Fibroblast of lung (primary cell): Measurements from ENCODE around the gene CTBP2. TPM values are rescaled to one million over a fixed set of nuclear protein-coding genes. Genes with fewer than 3 reads are reported as not detected.

Experiments
- DNase-seq, 2 donors: peaks; one replicate each; pipeline versions ENCODE4 v3.0.0 to v3.0.0-alpha.2; 2010; ENCODE audit warnings: low read depth in 2 of 2
- H2AFZ ChIP-seq: 2 replicates; pipeline ENCODE4 v1.5.1; 2012; ENCODE audit warnings: low read length, control low read depth, inconsistent platforms
- H3K27ac ChIP-seq: 2 replicates; pipeline ENCODE4 v1.5.1; 2011; ENCODE audit warnings: low read length, control low read depth; ENCODE audit not compliant: insufficient read depth
- H3K27me3 ChIP-seq: 2 replicates; pipeline ENCODE4 v1.5.1; 2011; ENCODE audit warnings: mild to moderate bottlenecking, low read length; ENCODE audit not compliant: control insufficient read depth, insufficient read depth
- H3K36me3 ChIP-seq: 2 replicates; pipeline ENCODE4 v1.5.1; 2011; ENCODE audit warnings: low read length; ENCODE audit not compliant: control insufficient read depth, insufficient read depth
- H3K4me1 ChIP-seq: 2 replicates; pipeline ENCODE4 v1.5.1; 2011; ENCODE audit warnings: low read length; ENCODE audit not compliant: control insufficient read depth, insufficient read depth; ENCODE audit errors: extremely low read depth
- H3K4me2 ChIP-seq: 2 replicates; pipeline ENCODE4 v1.5.1; 2011; ENCODE audit warnings: low read length, control low read depth; ENCODE audit not compliant: insufficient read depth; ENCODE audit errors: extremely low read depth
- H3K4me3 ChIP-seq, 4 experiments: fragments of 200-600 bp in 1 of 4; sonication (generic) in 1 of 4; replicated peaks in 1 of 4; 2 replicates each; pipeline ENCODE4 v1.5.1; 2011 to 2016; ENCODE audit warnings: low read length in 4 of 4, low read depth in 3 of 4, mild to moderate bottlenecking in 3 of 4, control low read depth in 2 of 4, inconsistent platforms in 1 of 4, mixed read lengths in 1 of 4; ENCODE audit not compliant: insufficient read depth in 1 of 4; ENCODE audit errors: control extremely low read depth in 1 of 4
- H3K79me2 ChIP-seq: 2 replicates; pipeline ENCODE4 v1.5.1; 2012; ENCODE audit warnings: mild to moderate bottlenecking, low read length, inconsistent platforms; ENCODE audit not compliant: control insufficient read depth, insufficient read depth
- H3K9ac ChIP-seq: 2 replicates; pipeline ENCODE4 v1.5.1; 2011; ENCODE audit warnings: mild to moderate bottlenecking, low read length, control low read depth; ENCODE audit not compliant: insufficient read depth
- H3K9me3 ChIP-seq: 2 replicates; pipeline ENCODE4 v1.5.1; 2012; ENCODE audit warnings: low read depth, low read length; ENCODE audit not compliant: control insufficient read depth, insufficient read depth
- H4K20me1 ChIP-seq: 2 replicates; pipeline ENCODE4 v1.5.1; 2011; ENCODE audit warnings: low read length; ENCODE audit not compliant: control insufficient read depth, insufficient read depth; ENCODE audit errors: extremely low read depth
- EZH2 ChIP-seq: IDR thresholded peaks from 2 replicates; pipeline ENCODE4 v1.5.1; 2012; ENCODE audit warnings: low read length, control low read depth, mild to moderate bottlenecking; ENCODE audit errors: missing control alignments
- polyA plus RNA-seq, 2 donors: library from polyadenylated mRNA; depleted of rRNA in 1 of 2; stranded (reverse) in 1 of 2; unstranded in 1 of 2; fragments of >200 nt; gene quantifications; 2 replicates each; pipeline ENCODE4 v1.2.1, GENCODE V29; 2011 to 2012; ENCODE audit warnings: missing spikeins in 1 of 2
- total RNA-seq: library from RNA; depleted of rRNA; stranded (reverse); fragments of >200 nt; gene quantifications from 2 replicates; pipeline ENCODE4 v1.2.1, GENCODE V29; 2014
- TF ChIP-seq, protein P1 (sequence below), 2 donors: IDR thresholded peaks in 1 of 2; conservative IDR thresholded peaks in 1 of 2; 1 replicate in 1 of 2; 2 replicates in 1 of 2; pipeline ENCODE4 v1.5.1; 2011 to 2012; ENCODE audit warnings: low read length in 2 of 2, control low read depth in 1 of 2, inconsistent platforms in 1 of 2, low read depth in 1 of 2, mild to moderate bottlenecking in 1 of 2

Gene CTBP2
- total and polyA plus RNA-seq, 2 donors (not counting 1 experiment from before 2014, with no cell fraction given) = 72.1 to 73.3 TPM

DNA sequence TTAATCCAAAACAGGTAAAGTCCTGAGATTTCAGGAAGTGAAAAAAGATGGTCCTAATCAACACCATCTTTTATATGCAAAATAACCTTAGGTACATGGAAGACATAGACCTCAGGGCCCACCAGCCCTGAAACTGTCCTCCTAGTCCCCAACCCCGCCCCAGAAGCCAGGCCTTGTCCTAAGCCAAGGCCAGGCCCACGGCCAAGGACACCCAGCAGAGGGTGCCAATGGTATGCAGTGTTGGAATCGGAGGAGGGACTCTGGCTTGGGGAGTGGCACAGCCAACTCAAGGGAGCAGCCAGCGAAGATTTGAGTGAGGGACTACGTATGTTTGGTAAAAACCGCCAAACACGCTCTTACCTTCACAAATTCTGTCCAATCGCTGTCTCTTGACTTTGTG, 121.7 kb downstream of the CTBP2 start:
- TF ChIP-seq, protein P1, sequence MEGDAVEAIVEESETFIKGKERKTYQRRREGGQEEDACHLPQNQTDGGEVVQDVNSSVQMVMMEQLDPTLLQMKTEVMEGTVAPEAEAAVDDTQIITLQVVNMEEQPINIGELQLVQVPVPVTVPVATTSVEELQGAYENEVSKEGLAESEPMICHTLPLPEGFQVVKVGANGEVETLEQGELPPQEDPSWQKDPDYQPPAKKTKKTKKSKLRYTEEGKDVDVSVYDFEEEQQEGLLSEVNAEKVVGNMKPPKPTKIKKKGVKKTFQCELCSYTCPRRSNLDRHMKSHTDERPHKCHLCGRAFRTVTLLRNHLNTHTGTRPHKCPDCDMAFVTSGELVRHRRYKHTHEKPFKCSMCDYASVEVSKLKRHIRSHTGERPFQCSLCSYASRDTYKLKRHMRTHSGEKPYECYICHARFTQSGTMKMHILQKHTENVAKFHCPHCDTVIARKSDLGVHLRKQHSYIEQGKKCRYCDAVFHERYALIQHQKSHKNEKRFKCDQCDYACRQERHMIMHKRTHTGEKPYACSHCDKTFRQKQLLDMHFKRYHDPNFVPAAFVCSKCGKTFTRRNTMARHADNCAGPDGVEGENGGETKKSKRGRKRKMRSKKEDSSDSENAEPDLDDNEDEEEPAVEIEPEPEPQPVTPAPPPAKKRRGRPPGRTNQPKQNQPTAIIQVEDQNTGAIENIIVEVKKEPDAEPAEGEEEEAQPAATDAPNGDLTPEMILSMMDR (conservative IDR thresholded peaks at IDR 0.05 in 1 of 2, IDR thresholded peaks at IDR 0.05 in 1 of 2; ENCODE audit: low read depth in 1 of 2, low read length in 2 of 2) = no peak
- TF ChIP-seq EZH2 = no peak
- Histone ChIP-seq H3K4me2 (no peak overlapping the region), H3K4me3 (no peak overlapping the region), H3K27ac (no peak overlapping the region), H3K9ac (no peak overlapping the region), H3K79me2 (peaks cover 59% of the 10 kb centered on the region), H2AFZ (no peak overlapping the region), H3K9me3 (no peaks in the 10 kb centered on the region), H3K27me3 (no peaks in the 10 kb centered on the region), H3K36me3 (no peaks in the 10 kb centered on the region), H3K4me1 (peaks cover 31% of the 10 kb centered on the region), H4K20me1 (no peaks in the 10 kb centered on the region)
- DNase-seq = no peak

DNA sequence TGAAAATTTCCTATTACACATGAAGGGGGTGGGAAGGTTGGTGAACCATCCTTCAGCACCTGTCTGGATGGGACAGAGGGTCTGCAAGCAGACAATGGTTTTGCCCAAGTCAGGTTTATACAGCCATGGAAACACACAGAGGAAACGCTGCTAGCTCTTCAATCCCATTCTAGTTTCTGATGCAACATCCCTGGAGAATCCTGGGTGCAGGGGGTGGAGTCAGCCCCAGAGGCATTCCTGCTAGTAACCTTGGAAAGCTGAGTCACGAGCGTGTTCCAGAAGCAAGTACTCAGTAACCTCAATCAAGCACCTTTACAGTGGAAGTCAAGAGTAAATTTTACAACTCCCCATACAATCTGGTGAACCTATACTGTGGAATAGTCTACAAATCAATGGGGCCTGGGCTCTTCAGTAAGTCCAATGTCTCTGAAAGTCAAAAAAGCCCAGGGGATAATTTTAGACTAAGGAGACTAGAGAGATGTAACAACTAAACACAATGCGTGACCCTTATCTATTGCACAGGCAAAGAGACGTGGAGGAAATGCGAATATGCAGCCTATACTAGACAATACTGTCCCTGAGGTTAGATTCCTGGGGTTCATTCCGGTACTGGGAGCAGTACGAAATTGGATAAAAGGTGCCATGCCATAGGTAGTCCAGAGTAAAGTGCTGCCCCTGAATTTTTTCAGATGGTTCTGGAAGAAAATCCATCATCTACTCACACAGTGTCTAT, 123.1 kb downstream of the CTBP2 start:
- Histone ChIP-seq H3K9ac (no peak overlapping the region), H3K27me3 (no peaks in the 10 kb centered on the region), H3K27ac (peak overlapping the region; percentile 66), H4K20me1 (no peaks in the 10 kb centered on the region), H3K9me3 (no peaks in the 10 kb centered on the region), H2AFZ (no peak overlapping the region), H3K4me2 (no peak overlapping the region), H3K79me2 (peaks cover 67% of the 10 kb centered on the region), H3K4me3 (no peak overlapping the region), H3K4me1 (peaks cover 31% of the 10 kb centered on the region), H3K36me3 (peaks cover 3% of the 10 kb centered on the region)
- TF ChIP-seq, protein P1 (conservative IDR thresholded peaks at IDR 0.05 in 1 of 2, IDR thresholded peaks at IDR 0.05 in 1 of 2; ENCODE audit: low read depth in 1 of 2, low read length in 2 of 2) = no peak
- TF ChIP-seq EZH2 = no peak
- peak; percentile 79 to 90 for DNase-seq

DNA sequence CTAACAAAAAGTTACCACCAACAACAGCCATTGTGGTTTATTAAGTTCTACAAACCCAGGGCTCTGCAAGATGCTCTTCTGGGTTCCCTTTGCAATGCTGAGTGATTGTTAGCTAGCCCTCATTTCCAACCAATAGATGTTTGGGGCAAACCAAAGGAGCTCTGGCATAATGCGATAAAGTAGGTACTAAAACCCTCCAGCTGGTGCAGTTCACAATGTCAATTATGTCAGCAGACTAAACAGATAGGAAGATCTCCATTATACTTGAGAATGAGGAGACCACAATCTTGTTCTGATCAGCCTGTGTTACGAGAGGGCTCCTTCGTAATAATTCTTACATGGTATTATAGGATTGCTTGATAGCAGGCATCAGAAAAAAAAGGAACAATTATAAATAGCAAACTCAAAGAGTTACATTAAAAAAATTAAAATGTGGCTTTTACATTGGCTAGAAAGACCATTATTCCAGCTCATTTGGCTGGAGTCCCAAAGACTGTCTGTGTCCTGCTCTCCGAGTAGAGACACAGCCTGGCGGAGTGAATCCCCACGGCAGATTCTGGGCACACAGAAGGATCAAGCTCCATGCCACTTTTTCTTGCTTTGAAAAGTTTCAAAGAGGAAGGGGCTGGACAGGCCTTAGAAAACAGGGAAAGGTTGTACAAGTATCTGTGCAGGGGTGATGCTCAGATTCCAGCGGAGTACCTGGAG, 124.6 kb downstream of the CTBP2 start:
- Histone ChIP-seq H2AFZ (no peak overlapping the region), H3K4me1 (peaks cover 31% of the 10 kb centered on the region), H3K79me2 (peaks cover 68% of the 10 kb centered on the region), H3K9ac (peak overlapping the region; percentile 51), H3K27me3 (no peaks in the 10 kb centered on the region), H3K9me3 (no peaks in the 10 kb centered on the region), H3K36me3 (peaks cover 3% of the 10 kb centered on the region), H3K4me3 (peak overlapping the region in 3 of 4 experiments; percentile 6 to 39 (median 16)), H3K27ac (peak overlapping the region; percentile 66), H3K4me2 (peak overlapping the region; percentile 86), H4K20me1 (no peaks in the 10 kb centered on the region)
- TF ChIP-seq, protein P1 (conservative IDR thresholded peaks at IDR 0.05 in 1 of 2, IDR thresholded peaks at IDR 0.05 in 1 of 2; ENCODE audit: low read depth in 1 of 2, low read length in 2 of 2) = no peak
- peak in 1 of 2 donors; percentile 31 for DNase-seq
